Heart left ventricle (tissue), 13 donors: ENCODE measurements around the gene DGUOK.

Experiments
- CTCF ChIP-seq, 12 donors: fragments of 200-600 bp; sonication (generic) in 4 of 12; IDR thresholded peaks; one replicate each; pipeline versions ENCODE4 v1.5.0 to v1.8.0; 2018 to 2022; ENCODE audit warnings: antibody characterized with exemption in 12 of 12, mild to moderate bottlenecking in 5 of 12
- POLR2A ChIP-seq, 2 donors: fragments of 450-650 bp; IDR thresholded peaks; one replicate each; pipeline ENCODE4 v1.6.1; 2017; ENCODE audit warnings: antibody characterized with exemption in 2 of 2, mild to moderate bottlenecking in 2 of 2, moderate library complexity in 2 of 2
- donor health status: ischemic (EF 13 %, LVEDD 7.1; RV severe dilation, severe dysfunction).
- donor health status: DM: no; HTN: yes; CAD: no.
- donor health status: DM: no; HTN: no; CAD: no.
- donor health status: ischemic (EF 25% LVEDD 6.9; RV normal size, moderate dysfunction).
- donor health status: ischemic (EF 25% LVEDD 5.7; RV mildly dilated, moderate dysfunction).
- donor health status: ischemic (EF 35%, LVEDD 5.7; RV mildly dilated, moderate dysfunction).
- donor health status: nonischemic (EF 11% LVEDD 7.7; RV severe dilation, severe dysfunction).
- donor health status: DM: yes; HTN: yes; CAD: no.
- donor health status: PGD.
- donor health status: ischemic (EF 29% LVEDD 5.4; RV normal size, mild dysfunction).
- donor health status: nonischemic (EF 23%, LVEDD 6.1; RV moderate dilation, normal function).

GRCh38 chr2:73970141-73970803 is 43.6 kb downstream of the DGUOK start:
- TF ChIP-seq POLR2A (IDR thresholded peaks at IDR 0.05) (no peak), CTCF (IDR thresholded peaks at IDR 0.05) (no peak)
